ENCODE results near the gene PTGFRN.

DNA sequence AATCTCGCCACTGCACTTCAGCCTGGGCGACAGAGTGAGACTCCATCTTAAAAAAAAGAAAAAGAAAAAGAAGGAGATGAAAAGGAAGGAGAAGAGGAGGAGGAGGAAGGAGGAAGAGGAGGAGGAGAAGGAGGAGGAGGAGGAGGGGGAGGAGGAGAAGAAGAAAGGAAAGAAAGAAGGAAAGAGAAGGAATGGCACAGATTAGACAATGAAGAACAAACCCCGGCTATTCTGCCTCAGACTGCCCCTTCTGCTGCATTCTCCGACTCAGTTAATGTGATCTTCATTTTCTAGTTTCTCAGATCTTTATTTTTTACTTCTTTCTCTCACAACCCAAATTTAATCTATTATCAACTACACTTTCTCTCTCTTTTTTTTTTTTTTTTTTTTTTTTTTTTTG lies 40.1 kb upstream of the PTGFRN start:
- TF ChIP-seq POLR2AphosphoS5 (IDR thresholded peaks at IDR 0.05) = no peak
- TF ChIP-seq, protein P1, sequence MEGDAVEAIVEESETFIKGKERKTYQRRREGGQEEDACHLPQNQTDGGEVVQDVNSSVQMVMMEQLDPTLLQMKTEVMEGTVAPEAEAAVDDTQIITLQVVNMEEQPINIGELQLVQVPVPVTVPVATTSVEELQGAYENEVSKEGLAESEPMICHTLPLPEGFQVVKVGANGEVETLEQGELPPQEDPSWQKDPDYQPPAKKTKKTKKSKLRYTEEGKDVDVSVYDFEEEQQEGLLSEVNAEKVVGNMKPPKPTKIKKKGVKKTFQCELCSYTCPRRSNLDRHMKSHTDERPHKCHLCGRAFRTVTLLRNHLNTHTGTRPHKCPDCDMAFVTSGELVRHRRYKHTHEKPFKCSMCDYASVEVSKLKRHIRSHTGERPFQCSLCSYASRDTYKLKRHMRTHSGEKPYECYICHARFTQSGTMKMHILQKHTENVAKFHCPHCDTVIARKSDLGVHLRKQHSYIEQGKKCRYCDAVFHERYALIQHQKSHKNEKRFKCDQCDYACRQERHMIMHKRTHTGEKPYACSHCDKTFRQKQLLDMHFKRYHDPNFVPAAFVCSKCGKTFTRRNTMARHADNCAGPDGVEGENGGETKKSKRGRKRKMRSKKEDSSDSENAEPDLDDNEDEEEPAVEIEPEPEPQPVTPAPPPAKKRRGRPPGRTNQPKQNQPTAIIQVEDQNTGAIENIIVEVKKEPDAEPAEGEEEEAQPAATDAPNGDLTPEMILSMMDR (IDR thresholded peaks at IDR 0.05) = no peak
- no peak for TF ChIP-seq POLR2A (IDR thresholded peaks at IDR 0.05)
